A172 (cell line): ENCODE measurements around the gene KIF18B. TPM values are rescaled to one million over a fixed set of nuclear protein-coding genes. Genes with fewer than 3 reads are reported as not detected.
A peak's percentile ranks its signal among the peaks of the same experiment; 100 is the strongest.
"Not testable (repeated sequence)": the region's sequence is repeated elsewhere in the genome, so short reads cannot be mapped to it uniquely, and the experiment has no call there.

Source experiments
- DNase-seq: peaks from one replicate; pipeline ENCODE4 v3.0.0-alpha.2; 2015; ENCODE audit warnings: low spot score
- total RNA-seq: library from RNA; depleted of rRNA; stranded (reverse); fragments of >200 nt; shearing (Covaris generic); gene quantifications from 2 replicates; pipeline ENCODE4 v1.2.3, GENCODE V29; 2014

KIF18B gene
- total RNA-seq, 1 experiment from 2014 or later, result 16.3 TPM

DNA sequence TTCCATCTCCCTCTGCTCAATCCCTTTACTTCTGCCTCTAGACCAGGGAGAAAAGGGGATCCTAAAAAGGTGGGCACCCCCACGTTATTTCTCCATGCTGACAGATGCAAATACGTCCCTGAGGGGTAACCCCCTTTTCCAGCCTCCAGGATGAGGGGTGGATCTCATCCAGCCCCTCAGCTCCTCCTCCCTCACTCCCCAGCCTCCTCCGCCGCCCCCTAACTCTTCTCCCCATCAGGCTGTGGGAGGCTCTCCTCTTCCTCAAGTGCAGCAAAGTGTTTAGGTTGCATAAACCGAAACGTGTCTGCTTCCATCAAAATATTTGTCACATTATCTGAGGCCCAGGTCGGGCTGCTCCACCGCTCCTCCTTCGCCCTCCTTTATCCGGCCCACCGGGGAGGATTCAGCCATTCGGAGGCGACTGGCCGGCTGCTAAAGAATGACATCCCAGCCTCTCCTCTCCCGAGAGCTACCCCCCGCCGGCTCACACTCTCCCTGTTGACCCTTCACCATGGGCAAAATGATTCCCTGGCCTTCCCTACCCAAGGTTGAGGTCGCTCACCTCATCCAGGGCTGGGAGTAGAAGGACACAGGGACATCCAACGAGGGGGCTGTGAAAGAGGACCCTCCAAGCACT is 21.7 kb upstream of the KIF18B start:
- DNase-seq, result no peak

GRCh38 chr17:44968225-44969143 is 20.9 kb upstream of the KIF18B start, which contains the start of gene C1QL1:
TSS of gene C1QL1 (minus strand) at chr17:44968303. CDS start at chr17:44968048, 255 bp downstream.
- DNase-seq, result peak; percentile 76

DNA sequence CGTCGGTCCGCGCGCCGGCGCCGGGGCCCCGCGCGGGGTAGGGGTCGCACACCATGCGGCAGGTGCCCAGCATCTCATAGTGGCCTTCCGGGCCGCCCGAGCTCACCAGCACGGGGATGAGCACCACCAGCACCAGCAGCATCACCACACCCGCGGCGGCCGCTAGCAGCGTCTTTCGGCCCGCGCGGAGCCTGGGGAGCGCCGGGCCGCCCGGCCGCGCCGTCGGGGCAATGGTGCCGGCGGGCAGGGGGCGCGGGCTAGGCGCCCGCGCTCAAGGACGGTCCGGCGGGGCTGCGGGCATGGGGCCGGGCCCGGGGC is 20.3 kb upstream of the KIF18B start:
- DNase-seq, result no peak

DNA sequence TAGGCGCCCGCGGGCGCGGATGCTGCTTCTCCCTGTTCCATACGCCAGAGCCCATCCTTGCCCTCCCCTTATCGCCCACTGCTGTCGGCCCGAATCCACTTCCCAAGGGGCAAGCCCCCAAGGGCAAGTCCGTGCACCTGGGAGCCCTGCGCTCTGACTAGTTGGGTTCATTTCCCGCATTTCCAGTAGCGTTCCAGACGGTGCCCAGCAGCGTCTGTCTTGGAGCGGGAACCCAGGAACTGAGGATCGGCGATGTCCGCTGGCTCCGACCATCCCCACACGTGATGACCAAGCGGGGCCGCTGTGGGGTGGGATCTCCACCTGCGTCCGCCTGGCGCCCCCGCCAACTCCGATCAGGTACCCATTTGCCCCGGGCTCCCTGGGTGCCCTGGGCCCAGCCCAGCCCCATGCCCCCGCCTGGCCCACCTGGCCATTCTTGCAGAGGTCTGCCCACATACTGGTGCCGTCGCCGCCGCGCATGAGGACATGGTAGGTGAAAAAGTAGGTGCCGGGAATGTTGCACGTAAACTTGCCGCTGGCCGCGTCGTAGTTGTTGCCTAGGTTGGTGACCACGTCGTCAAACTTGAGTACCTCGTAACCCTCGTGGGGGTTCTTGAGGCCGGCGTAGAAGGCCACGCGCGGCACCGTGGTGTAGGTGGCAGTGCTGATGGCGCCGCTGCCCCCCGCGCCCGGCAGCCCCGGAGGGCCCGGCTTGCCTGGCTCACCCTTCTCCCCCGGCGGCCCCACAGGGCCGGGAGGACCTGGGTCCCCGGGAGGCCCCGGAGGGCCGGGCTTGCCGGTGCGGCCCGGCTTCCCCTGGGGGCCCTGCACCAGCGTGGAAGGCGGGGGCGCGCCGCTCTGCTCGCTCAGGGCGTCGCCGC is 19.7 kb upstream of the KIF18B start:
- DNase-seq, result no peak

GRCh38 chr17:44966348-44967025 is 18.9 kb upstream of the KIF18B start:
- no peak for DNase-seq

GRCh38 chr17:44965481-44966234 is 18.1 kb upstream of the KIF18B start:
- DNase-seq, result no peak

DNA sequence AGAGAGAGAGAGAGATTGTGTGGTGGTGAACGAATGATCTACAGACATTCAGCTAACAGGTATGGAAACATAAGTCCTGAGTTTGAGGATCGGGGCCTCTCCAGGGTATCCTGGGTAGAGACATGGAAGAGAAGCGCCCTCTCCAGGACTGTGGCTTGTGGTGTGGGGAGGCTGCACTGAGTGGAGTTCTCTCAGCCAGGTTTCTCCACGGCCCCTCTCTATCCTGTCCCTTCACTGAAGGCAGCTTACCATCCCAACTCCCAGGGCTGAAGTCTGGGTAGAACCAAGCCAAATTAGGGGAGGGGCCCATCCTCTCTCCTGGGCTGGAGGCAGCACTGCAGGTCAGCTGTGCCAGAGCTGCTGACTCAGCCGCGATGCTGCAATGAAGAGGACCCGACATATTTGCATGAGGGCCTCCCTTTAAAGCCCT is 14.4 kb upstream of the KIF18B start:
- DNase-seq, result no peak

DNA sequence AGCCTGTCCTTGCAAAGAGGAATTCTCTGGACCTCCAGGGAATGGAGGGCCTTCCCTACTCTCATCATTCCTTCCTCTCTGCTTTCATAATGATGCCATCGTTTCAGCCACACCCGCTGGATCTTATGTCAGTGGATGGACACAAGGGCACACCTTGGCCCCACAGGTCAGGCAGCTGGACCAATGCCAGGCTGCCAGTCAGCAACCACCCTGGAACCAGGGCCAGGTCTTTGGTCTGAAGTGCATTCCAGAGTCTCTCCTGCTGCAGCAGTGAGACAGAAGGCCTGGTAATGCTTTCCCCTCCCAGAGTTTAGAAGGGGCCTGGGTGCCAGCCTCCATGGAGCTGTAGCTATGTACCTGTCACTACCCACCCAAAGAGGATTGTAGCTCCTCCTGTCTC is 13.1 kb upstream of the KIF18B start:
- DNase-seq, result no peak

- DNase-seq, result no peak
Observed at GRCh38 chr17:44959821-44960531, 12.4 kb upstream of the KIF18B start.

DNA sequence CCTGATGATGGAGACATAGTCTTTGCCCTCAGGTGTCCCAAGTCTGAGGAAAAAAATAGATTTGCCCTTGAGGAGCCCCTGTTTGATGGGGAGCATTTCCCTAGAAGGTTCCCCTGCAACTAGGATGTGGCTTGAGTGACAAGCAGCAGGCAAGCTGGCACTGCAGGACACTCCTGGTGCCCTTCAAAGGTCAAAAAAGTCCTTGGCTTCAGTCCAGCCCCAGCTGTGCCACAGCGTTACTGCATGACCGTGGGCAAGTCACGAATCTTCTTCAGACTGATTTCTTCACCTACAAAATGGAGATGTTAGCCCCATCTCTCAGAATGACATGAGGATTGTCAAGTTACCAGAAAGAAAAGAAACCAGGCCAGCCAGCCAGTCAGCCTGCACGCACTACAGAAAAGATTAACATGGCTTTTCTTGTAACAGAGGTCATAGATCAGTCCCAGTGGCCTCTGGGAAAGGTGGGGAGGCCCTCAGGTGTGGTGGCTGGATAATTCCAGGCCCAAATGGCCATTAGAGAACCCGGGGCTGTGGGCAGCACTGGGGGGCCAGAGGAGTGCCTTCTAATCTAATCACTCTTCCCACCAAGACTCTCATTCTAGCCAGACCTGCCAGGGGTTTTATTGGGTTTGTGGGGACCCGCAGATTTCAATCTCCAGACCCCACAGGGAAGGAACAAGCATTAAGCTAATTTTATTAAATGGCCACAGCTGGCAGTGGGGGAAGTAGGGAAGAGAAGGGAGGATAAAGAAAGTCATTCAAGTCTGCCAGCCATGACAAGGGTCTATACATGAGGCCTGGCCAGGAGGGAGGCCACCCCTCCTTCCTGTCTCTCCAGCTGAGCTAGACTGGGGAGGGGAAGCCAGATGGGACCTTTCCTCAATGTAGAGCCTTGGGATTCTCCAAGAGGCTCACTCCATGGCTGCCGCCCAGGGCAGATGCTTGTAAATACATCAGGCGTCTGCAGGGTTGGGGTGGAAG is 9.7 kb upstream of the KIF18B start:
- DNase-seq, result no peak

DNA sequence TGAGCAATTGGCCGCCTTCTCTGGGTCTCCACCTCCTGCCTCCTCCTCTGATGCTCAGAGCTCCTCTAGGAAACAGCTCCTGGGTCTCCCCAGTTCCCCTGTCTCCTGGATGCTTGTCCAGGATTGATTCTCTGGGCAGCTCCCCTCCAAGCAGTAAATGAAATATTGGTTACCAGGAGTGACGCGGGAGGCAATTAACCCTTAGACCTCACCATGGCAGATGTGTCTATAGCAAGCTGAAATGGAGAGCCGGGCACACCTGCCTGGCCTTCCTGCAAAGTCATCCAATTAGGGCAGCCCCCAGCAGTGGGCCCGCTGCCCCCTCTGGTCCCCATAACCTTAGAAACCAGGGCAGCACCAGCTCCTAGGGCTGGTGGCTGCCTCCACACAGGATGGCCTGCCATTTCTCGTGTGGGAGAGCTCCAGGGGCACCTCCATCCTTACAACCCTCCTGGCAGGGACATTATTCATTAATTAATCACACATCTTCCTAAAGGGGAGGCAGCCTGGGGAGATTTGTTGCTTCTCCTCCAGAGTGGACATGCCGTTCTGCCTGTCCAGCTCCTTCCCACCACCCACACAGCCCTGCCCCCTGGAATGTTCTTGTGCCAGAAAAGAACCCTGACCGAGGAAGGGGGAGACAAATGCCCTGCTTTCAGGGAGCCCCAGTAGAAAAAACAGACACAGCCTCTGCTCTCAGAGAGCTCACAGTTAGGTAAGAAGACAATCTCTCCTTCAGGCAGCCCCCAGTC is 8.3 kb upstream of the KIF18B start:
- DNase-seq, result no peak

- DNase-seq, result no peak
Observed at GRCh38 chr17:44952946-44953475, 5.4 kb upstream of the KIF18B start.

GRCh38 chr17:44948315-44948795 is 782 bp upstream of the KIF18B start:
- no peak for DNase-seq

- DNase-seq, result not testable (repeated sequence)
Observed at GRCh38 chr17:44945652-44946051, 1.9 kb downstream of the KIF18B start.

GRCh38 chr17:44942456-44942855 is 5.1 kb downstream of the KIF18B start:
- no peak for DNase-seq

GRCh38 chr17:44941712-44942331 is 5.8 kb downstream of the KIF18B start:
- DNase-seq, result peak; percentile 59

GRCh38 chr17:44940768-44941167 is 6.8 kb downstream of the KIF18B start:
- no peak for DNase-seq
